ENCODE results near the gene DYNC1I2. TPM values are rescaled to one million over a fixed set of nuclear protein-coding genes. Genes with fewer than 3 reads are reported as not detected.

Gene DYNC1I2
- polyA plus RNA-seq, 1 of the 3 experiments (the other 2 are of a cell fraction), result 99.7 TPM

- no peaks in the 10 kb centered on the region for H3K9me3 ChIP-seq
These were observed 105.8 kb downstream of the DYNC1I2 start for GRCh38 chr2:171792886-171793580.

More at GRCh38 chr2:171792886-171793580, 105.8 kb downstream of the DYNC1I2 start:
- WGBS (ENCODE audit: low lambda C conversion rate), result 84% methylated on average over 4 of the region's 4 CpGs
- no peak overlapping the region for H3K4me2 ChIP-seq
- H3K79me2 ChIP-seq (ENCODE audit: insufficient read depth), result no peaks in the 10 kb centered on the region
- peaks cover 12 to 24% of the 10 kb centered on the region in 2 experiments for H3K36me3 ChIP-seq (replicated peaks in 1 of 2; ENCODE audit: control insufficient read depth in 1 of 2, insufficient read depth in 2 of 2, low read length in 1 of 2)
- ChIA-PET CTCF (interaction anchor here (1.6 to 2.0 kb wide), 2 partner anchors 89 to 313 kb away, joined by 3 to 5 read pairs; no protein-coding TSS in a partner anchor), POLR2A (no interaction called here)
- no peaks in the 10 kb centered on the region for H3K27me3 ChIP-seq (ENCODE audit: insufficient read depth)
- H3K27ac ChIP-seq (ENCODE audit: low read depth in 2 of 2, low read length in 1 of 2), result no peak overlapping the region
- TF ChIP-seq SIN3A (IDR thresholded peaks at IDR 0.05; ENCODE audit: borderline replicate concordance, low read depth, low read length) (no peak), RXRA (IDR thresholded peaks at IDR 0.05; ENCODE audit: borderline replicate concordance, low read depth) (no peak), PBX3 (IDR thresholded peaks at IDR 0.05) (no peak), EP300 (IDR thresholded peaks at IDR 0.05; ENCODE audit: borderline replicate concordance in 1 of 2, low read depth in 1 of 2, low read length in 1 of 2) (no peak), TCF12 (IDR thresholded peaks at IDR 0.05) (no peak), RAD21 (IDR thresholded peaks at IDR 0.05; ENCODE audit: low read length) (no peak), TEAD4 (IDR thresholded peaks at IDR 0.05; ENCODE audit: borderline replicate concordance, insufficient read depth) (no peak), MEF2A (IDR thresholded peaks at IDR 0.05; ENCODE audit: borderline replicate concordance, low read depth) (no peak), ELF1 (IDR thresholded peaks at IDR 0.05) (no peak), YY1 (IDR thresholded peaks at IDR 0.05; ENCODE audit: low read depth) (no peak), EZH2phosphoT487 (IDR thresholded peaks at IDR 0.05; ENCODE audit: borderline replicate concordance, low read depth) (no peak), ZBTB33 (IDR thresholded peaks at IDR 0.05; ENCODE audit: borderline replicate concordance, low read depth) (no peak), FOSL2 (IDR thresholded peaks at IDR 0.05; ENCODE audit: borderline replicate concordance, low read depth) (no peak), SMC3 (IDR thresholded peaks at IDR 0.05; ENCODE audit: low read depth, low read length) (no peak), NFIC (IDR thresholded peaks at IDR 0.05; ENCODE audit: borderline replicate concordance) (no peak), POLR2AphosphoS5 (IDR thresholded peaks at IDR 0.05; ENCODE audit: low read depth, low read length) (no peak), RCOR1 (IDR thresholded peaks at IDR 0.05; ENCODE audit: low read length) (no peak)
- TF ChIP-seq, protein P1, sequence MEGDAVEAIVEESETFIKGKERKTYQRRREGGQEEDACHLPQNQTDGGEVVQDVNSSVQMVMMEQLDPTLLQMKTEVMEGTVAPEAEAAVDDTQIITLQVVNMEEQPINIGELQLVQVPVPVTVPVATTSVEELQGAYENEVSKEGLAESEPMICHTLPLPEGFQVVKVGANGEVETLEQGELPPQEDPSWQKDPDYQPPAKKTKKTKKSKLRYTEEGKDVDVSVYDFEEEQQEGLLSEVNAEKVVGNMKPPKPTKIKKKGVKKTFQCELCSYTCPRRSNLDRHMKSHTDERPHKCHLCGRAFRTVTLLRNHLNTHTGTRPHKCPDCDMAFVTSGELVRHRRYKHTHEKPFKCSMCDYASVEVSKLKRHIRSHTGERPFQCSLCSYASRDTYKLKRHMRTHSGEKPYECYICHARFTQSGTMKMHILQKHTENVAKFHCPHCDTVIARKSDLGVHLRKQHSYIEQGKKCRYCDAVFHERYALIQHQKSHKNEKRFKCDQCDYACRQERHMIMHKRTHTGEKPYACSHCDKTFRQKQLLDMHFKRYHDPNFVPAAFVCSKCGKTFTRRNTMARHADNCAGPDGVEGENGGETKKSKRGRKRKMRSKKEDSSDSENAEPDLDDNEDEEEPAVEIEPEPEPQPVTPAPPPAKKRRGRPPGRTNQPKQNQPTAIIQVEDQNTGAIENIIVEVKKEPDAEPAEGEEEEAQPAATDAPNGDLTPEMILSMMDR (IDR thresholded peaks at IDR 0.05), result no peak
- TF ChIP-seq, protein P2, sequence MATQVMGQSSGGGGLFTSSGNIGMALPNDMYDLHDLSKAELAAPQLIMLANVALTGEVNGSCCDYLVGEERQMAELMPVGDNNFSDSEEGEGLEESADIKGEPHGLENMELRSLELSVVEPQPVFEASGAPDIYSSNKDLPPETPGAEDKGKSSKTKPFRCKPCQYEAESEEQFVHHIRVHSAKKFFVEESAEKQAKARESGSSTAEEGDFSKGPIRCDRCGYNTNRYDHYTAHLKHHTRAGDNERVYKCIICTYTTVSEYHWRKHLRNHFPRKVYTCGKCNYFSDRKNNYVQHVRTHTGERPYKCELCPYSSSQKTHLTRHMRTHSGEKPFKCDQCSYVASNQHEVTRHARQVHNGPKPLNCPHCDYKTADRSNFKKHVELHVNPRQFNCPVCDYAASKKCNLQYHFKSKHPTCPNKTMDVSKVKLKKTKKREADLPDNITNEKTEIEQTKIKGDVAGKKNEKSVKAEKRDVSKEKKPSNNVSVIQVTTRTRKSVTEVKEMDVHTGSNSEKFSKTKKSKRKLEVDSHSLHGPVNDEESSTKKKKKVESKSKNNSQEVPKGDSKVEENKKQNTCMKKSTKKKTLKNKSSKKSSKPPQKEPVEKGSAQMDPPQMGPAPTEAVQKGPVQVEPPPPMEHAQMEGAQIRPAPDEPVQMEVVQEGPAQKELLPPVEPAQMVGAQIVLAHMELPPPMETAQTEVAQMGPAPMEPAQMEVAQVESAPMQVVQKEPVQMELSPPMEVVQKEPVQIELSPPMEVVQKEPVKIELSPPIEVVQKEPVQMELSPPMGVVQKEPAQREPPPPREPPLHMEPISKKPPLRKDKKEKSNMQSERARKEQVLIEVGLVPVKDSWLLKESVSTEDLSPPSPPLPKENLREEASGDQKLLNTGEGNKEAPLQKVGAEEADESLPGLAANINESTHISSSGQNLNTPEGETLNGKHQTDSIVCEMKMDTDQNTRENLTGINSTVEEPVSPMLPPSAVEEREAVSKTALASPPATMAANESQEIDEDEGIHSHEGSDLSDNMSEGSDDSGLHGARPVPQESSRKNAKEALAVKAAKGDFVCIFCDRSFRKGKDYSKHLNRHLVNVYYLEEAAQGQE (IDR thresholded peaks at IDR 0.05; ENCODE audit: low read depth, low read length), result no peak
- TF ChIP-seq, protein P3, sequence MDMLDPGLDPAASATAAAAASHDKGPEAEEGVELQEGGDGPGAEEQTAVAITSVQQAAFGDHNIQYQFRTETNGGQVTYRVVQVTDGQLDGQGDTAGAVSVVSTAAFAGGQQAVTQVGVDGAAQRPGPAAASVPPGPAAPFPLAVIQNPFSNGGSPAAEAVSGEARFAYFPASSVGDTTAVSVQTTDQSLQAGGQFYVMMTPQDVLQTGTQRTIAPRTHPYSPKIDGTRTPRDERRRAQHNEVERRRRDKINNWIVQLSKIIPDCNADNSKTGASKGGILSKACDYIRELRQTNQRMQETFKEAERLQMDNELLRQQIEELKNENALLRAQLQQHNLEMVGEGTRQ (IDR thresholded peaks at IDR 0.05; ENCODE audit: borderline replicate concordance, low read depth, low read length), result no peak
- no peaks in the 10 kb centered on the region for H3F3A ChIP-seq (replicated peaks; ENCODE audit: insufficient read depth)
- no peak overlapping the region for H2AFZ ChIP-seq (ENCODE audit: low read depth)
- H3K9ac ChIP-seq, result no peak overlapping the region
- no peaks in the 10 kb centered on the region for H3K9me2 ChIP-seq
- no peaks in the 10 kb centered on the region; a peak in 2 of 4 replicates for H3K4me1 ChIP-seq (ENCODE audit: control insufficient read depth in 1 of 2, insufficient read depth in 2 of 2, low read depth in 1 of 2, low read length in 1 of 2)
- no peaks in the 10 kb centered on the region for H4K20me1 ChIP-seq (ENCODE audit: insufficient read depth)
- H3K4me3 ChIP-seq (ENCODE audit: low read depth in 2 of 2, low read length in 1 of 2), result no peak overlapping the region
- DNase-seq, result no peak

Data from SK-N-SH (cell line).